Erythroblast (primary cell): Measurements from ENCODE around the gene SLC39A11.
"Not testable (repeated sequence)": the region's sequence is repeated elsewhere in the genome, so short reads cannot be mapped to it uniquely, and the experiment has no call there.

Source experiments
- DNase-seq, 2 experiments: peaks; one replicate each; lab custom pipeline; 2025; lab: John Stamatoyannopoulos, UW
- GATA1 ChIP-seq: IDR thresholded peaks from 2 replicates; pipeline ENCODE4 v1.6.1; 2011; ENCODE audit warnings: low read depth, mild to moderate bottlenecking, control low read depth, low read length, moderate library complexity
- POLR2A ChIP-seq: IDR thresholded peaks from 2 replicates; pipeline ENCODE4 v1.6.1; 2011; ENCODE audit warnings: mild to moderate bottlenecking, low read length

Gene SLC39A11

DNA sequence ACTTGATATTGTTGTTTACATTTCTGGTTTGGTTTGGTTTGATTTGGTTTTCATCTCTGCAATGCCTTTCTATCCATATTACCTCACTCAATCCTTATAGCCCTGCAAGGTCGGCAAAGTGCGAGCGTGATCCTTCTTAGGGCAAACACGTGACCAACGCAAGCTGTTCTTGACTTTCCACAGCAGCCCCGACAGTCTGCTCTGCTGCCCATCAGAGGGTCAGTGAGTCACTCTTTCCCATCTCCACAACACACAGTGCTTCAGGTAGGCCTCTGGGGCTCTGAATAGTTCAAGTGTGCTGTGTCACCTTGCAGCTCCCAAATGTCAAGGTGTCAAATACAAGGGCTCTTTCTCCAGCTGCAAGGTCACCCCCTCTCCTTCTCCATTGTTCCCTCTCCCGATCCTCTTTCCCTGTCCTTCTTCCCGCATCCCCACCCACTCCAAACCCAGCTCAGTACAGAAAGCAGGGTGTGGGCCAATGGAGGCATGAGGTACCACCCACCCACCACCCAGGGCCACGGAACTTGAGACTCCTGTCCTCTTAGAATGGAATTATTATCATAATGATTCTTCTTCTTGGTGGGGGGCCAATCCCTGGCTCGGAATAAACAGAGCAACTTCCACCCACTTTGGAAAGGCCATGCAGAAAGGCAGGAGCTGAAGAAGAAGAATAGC lies 139.7 kb downstream of the SLC39A11 start:
- peak in 1 of 2 experiments; percentile 5 for DNase-seq
- TF ChIP-seq POLR2A = no peak
- TF ChIP-seq GATA1 = no peak

DNA sequence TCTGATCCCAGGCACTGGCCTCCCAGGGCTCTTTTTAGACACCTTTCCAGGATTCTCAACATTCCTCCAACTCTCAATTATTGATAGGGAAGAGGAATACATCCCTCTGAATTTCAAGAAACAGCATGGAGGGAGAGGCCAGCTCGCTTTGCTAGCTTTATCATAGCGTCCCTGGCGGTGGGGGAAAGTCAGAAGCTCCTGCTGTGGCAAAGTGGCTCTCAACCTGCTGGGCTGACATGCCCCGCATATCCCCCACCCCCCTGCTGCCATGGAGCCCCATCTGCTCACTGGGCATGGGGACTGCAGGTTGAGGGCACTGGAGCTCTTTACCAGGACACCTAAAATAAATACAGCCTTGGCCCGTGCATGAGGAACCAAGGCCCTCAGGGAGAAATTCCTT lies 140.3 kb downstream of the SLC39A11 start:
- no peak for DNase-seq
- TF ChIP-seq POLR2A (no peak), GATA1 (no peak)

DNA sequence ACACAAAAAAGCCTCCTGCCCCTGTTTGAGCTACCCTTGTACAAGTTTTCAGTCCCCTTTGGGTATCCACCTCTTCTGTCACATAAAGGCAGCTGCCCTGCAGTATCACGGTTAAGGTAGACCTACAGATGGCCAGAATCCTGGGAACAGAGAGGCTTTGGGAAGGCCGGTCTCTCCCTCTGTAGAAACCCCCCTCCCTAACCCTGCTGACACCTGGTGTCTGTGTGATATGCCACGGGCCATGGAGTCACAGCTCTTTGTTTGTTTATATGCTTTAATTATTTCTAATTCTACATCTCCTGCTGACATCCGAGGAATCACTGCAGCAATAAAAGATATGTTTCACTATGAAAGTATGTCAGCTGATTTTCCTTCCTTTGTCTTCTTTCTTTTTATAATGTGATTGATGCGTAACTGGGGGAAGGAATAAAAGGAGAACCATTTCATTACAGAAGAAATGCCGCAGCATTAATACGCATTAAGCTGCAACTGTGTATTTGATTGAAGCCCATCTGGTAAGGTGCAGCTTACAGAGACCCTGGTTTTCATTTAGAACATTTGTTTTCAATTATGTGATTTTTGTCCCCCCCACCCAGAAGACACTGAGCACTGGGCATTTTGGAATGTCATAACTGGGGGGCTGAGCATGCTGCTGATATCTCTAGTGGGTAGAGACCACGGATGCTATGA lies 142.1 kb downstream of the SLC39A11 start:
- no peak for DNase-seq
- TF ChIP-seq GATA1 = no peak
- TF ChIP-seq POLR2A = no peak

DNA sequence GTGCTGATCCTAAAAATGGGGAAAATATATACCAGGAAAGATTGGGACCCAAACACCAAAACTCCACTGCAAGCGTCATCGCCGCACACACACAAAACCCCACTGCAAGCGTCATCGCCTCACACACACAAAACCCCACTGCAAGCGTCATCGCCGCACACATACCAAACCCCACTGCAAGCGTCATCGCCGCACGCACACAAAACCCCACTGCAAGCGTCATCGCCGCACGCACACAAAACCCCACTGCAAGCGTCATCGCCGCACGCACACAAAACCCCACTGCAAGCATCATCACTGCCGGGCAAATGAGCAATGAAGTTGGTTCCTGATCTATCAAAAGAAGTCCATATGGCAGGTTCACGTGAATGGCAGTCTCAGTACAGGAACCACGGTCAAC lies 144.4 kb downstream of the SLC39A11 start:
- no peak for TF ChIP-seq GATA1
- TF ChIP-seq POLR2A = no peak
- no peak for DNase-seq

DNA sequence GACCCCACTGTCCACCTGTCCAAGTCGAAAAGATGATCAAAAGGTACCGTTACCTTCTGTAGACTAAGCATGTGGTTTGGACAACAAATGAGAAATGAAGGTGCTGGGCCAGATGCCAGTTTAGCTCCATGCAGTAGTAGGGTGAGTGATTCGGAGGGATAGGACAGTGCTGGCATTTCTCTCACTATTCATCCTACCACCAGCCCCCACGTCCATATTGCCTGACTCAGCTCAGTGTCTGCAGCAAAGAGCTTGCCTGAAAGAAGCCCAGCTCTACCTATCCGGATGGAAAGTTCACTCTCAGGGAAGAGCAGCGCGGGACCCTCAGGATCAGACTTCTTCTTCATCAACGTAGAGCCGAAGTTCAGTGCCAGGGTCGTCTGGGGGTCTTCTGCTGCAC lies 145.0 kb downstream of the SLC39A11 start:
- no peak for DNase-seq
- TF ChIP-seq POLR2A = no peak
- TF ChIP-seq GATA1 = no peak

DNA sequence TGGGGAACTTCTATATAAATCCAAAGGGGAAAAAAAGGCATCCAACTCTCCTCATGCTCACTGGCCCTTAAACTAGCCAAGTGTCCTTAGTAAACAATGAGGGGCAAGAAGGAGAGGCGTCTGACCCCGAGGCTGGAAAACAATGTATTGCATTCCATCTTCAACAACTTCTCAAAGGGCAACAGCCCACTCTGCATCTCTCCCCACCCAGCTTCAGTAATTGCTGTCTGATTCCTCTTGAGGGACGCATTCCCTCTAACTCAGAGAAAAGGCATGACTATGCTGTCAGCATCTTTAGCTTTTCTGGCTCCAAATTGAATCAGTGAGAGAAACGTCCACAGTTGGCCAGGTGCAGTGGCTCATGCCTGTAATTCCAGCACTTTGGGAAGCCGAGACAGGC lies 145.8 kb downstream of the SLC39A11 start:
- DNase-seq = no peak
- TF ChIP-seq GATA1 (no peak), POLR2A (no peak)

DNA sequence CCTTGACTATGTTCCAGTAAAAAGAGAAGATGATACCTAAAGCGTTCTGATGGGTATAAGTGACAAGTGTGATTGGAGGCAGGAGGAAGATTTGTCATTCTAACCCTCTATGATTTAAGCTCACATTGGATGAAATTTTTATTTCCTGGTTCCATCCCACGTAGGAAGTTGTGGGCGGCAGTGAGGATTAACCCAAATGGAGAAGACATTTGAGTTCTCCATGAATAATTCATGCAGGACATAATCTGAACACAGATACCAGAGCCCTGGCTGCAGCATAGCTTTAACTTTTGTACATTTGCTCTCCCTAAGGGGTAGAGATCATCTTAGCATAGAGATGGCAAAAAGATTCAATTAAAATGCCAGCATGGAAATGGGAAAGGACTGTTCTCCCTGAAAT lies 146.3 kb downstream of the SLC39A11 start:
- TF ChIP-seq GATA1 = no peak
- no peak for TF ChIP-seq POLR2A
- DNase-seq = no peak

DNA sequence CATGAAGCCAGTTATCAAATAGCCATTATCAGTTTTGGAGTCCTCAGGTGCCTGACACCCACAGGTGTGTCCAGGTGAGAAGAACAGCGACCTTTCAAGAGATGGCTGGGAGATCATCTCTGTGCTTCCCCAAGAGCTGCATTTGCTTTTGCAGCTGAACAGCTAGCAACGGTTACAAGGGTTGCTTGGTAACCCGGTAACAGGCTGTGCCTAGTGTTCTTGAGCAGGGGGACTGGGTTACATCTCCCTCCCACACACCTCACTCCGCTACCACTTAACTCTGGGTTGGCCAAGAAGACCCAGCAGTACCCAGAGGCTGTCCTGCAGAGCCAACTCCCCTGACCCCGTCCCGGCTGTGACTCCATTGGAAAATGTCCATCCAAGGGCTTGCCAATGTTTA lies 147.0 kb downstream of the SLC39A11 start:
- TF ChIP-seq POLR2A (no peak), GATA1 (no peak)
- DNase-seq = no peak

DNA sequence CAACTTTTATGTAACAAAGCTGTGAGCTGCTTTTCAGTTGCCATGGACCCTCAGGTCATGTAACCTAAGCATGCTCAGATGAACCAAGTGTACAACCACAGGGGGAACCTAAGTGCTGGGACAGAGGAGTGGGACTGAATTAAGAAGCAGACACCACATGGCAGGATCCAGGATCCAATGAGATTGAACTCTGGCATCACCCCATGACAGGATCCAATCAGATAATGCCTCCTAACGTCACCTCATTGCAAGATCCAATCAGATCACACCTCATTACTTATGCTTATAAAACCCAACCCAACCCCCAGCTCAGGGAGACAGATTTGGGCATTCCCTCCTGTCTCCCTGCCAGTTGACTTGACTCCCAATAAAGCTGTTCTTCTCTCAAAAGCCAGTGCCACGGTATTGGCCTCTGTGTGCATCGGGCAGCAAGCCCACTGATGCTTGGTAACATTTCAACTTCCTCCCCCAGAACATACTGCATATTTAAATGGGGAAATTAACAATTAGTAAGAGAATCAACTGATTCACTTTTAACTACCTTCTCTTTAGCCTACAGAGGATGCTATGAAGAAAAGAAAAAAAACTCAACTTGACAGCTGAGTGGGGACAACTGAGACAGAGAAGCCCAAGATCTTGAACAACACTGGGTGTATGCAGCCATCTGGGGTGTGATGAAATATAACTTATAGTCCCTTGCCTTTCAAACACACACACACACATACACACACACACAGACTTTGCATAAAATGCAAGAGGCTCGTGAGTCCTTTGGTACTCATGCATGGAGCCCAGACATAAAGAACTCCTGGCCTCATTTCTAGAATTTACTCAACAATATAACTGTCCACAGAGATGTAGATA lies 148.4 kb downstream of the SLC39A11 start:
- DNase-seq = no peak
- no peak for TF ChIP-seq POLR2A
- no peak for TF ChIP-seq GATA1

DNA sequence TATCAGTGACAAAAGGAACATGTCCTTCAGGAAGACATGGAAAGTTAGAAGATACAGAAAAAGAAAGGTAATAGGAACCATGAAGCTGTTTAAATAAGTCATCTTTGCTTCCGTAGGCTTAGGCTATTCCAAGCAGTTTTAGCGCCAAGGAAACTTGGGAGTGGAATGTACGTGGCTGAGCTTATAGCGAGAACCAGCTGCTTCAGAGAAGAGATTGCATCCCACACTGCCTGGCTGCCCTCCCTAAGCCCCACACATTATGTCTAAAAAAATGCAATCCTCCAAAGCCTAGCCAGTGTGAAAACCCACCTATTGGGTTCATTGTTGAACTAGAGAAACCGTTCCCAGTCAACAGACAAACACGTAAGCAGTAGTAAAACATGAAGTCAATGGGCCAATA lies 149.9 kb downstream of the SLC39A11 start:
- no peak for DNase-seq
- no peak for TF ChIP-seq GATA1

DNA sequence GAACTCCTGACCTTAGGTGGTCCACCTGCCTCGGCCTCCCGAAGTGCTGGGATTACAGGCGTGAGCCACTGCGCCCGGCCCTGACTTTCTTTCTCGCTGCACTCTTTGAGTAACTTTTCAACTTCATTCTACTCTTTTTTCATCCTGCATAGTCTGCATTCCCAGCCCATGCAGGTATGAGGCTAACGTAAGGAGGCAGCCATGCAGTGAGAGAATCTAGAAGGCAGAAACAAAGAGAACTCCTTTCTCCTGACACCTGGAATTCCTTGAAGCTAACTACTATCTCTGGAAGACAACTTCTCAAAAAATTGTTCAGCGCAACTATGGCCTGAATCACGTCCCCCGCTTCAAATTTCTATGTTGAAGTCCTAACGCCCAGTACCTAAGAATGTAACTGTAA lies 152.0 kb downstream of the SLC39A11 start:
- DNase-seq = no peak
- TF ChIP-seq POLR2A (no peak), GATA1 (no peak)

DNA sequence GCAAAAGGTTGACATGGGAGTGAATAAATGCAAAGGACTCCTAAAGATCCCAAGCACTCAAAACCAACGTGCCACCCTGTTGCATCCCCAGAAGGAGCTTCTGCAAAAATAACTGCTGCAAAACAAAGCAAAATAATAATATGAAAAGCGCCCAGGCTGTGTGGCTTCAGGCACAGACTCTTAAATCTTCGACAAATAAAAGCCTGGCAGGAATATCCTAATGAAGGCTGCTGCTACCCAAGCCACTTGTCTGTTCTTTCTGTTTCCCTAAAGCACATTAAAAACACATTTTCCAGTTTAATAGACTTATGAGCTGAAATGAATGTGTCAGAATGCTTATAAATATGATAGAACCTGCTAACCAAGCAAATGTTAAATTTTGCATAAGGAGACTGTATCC lies 154.0 kb downstream of the SLC39A11 start:
- TF ChIP-seq GATA1 (no peak), POLR2A (no peak)
- DNase-seq = no peak

DNA sequence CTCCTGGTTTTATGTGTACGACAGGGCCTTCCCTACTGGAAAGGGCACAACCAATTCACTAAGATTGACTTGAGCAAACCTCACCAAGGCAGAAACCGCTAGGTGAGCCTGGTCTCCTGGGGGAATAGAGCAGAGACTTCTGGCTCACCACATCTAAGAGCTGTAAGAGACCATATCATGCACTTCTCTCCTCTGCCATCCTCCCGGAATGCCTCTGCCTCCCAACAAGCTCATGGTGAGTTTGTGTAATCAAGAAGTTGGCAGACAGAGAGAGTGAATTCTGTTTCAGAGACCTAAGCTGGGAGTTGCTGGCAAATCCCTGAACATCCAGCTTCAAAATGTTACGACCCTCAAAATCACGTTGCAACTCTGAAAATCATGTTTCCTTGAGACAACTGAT lies 154.8 kb downstream of the SLC39A11 start:
- no peak for DNase-seq
- TF ChIP-seq POLR2A (no peak), GATA1 (no peak)

DNA sequence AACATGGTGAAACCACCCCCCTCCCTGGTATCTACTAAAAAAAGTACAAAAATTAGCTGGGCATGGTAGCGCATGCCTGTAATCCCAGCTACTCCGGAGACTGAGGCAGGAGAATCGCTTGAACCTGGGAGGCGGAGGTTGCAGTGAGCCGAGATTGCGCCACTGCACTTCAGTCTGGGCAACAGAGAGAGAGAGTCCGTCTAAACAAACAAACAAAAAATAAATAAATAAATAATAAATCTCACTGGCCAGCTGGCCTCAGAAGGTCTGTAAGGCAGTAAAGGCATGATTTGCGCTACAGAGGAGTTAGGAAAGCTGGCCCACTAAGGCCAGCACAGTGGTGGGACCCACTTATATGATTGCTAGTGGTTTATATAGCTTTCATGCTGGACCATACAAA lies 155.2 kb downstream of the SLC39A11 start:
- DNase-seq = not testable (repeated sequence)

DNA sequence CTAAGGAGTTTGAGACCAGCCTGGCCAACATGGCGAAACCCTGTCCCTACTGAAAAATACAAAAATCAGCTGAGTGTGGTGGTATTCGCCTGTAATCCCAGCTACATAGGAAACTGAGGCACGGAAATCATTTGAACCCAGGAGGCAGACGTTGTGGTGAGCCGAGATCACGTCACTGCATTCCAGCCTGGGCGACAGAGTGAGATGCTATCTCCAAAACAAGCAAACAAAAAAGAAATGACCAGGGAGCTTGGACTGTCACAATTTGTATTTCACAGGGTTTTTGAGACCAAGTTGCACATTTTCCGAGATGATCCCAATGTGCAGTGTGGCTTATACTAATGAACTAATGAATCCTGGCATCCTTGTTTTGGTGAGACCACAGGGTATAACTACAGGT lies 156.5 kb downstream of the SLC39A11 start:
- TF ChIP-seq GATA1 = no peak
- TF ChIP-seq POLR2A = no peak
- DNase-seq = no peak
